Spleen (tissue), 11 donors: ENCODE data around the gene COQ4. TPM values are rescaled to one million over a fixed set of nuclear protein-coding genes. Genes with fewer than 3 reads are reported as not detected.

Experiments
- DNase-seq: peaks from one replicate; pipeline ENCODE4 v3.0.0-alpha.2; 2020
- H3K27ac ChIP-seq, 8 donors: fragments of 200-600 bp; sonication (generic) in 7 of 8; 1 replicate in 4 of 8; 2 replicates in 4 of 8; pipeline versions ENCODE4 v1.5.0 to v1.8.0; 2016 to 2021; ENCODE audit warnings: inconsistent platforms in 4 of 8, mild to moderate bottlenecking in 4 of 8, moderate library complexity in 1 of 8
- H3K27me3 ChIP-seq, 7 donors: fragments of 200-600 bp; sonication (generic) in 6 of 7; replicated peaks in 1 of 7; 1 replicate in 4 of 7; 2 replicates in 3 of 7; pipeline versions ENCODE4 v1.5.0 to v1.8.0; 2016 to 2021; ENCODE audit warnings: inconsistent platforms in 3 of 7, mild to moderate bottlenecking in 1 of 7
- H3K36me3 ChIP-seq, 6 donors: fragments of 200-600 bp; sonication (generic) in 5 of 6; 1 replicate in 4 of 6; 2 replicates in 2 of 6; pipeline versions ENCODE4 v1.5.0 to v1.8.0; 2016 to 2021; ENCODE audit warnings: inconsistent platforms in 2 of 6
- H3K4me1 ChIP-seq, 6 donors: fragments of 200-600 bp; sonication (generic) in 5 of 6; 1 replicate in 3 of 6; 2 replicates in 3 of 6; pipeline versions ENCODE4 v1.5.0 to v1.8.0; 2016 to 2021; ENCODE audit warnings: inconsistent platforms in 3 of 6
- H3K4me3 ChIP-seq, 8 donors: fragments of 200-600 bp; sonication (generic) in 7 of 8; 1 replicate in 4 of 8; 2 replicates in 4 of 8; pipeline versions ENCODE4 v1.5.0 to v1.8.0; 2016 to 2021; ENCODE audit warnings: inconsistent platforms in 4 of 8, mild to moderate bottlenecking in 4 of 8, moderate library complexity in 2 of 8
- H3K9me3 ChIP-seq, 8 donors: fragments of 200-600 bp; sonication (generic) in 7 of 8; 1 replicate in 4 of 8; 2 replicates in 4 of 8; pipeline versions ENCODE4 v1.5.0 to v1.8.0; 2016 to 2021; ENCODE audit warnings: inconsistent platforms in 4 of 8
- POLR2A ChIP-seq, 3 donors: fragments of 450-650 bp; IDR thresholded peaks; one replicate each; pipeline ENCODE4 v1.5.1; 2017; ENCODE audit warnings: antibody characterized with exemption in 3 of 3, mild to moderate bottlenecking in 1 of 3
- POLR2AphosphoS5 ChIP-seq, 3 donors: sonication (generic); formaldehyde crosslinking; IDR thresholded peaks; one replicate each; pipeline ENCODE4 v1.5.1; 2017; ENCODE audit warnings: antibody characterized with exemption in 3 of 3
- WGBS, 5 donors: extraction: QIAGEN DNeasy Blood & Tissue Kit in 3 of 5; methylation state at CpG; one replicate each; pipeline versions ENCODE4 v1.1.5 to v1.1.7; 2013 to 2018; 5-methylcytosine and 5-hydroxymethylcytosine counted together
- intact Hi-C: fragments of 100-400 bp; cut with DNase I; formaldehyde crosslinking; loops from one replicate; pipeline ENCODE4 v1.15.0; 2023; ENCODE audit warnings: low total_unique reads
- polyA plus RNA-seq, 3 donors: library from polyadenylated mRNA; stranded (reverse); fragments of 200-250 nt; gene quantifications; one replicate each; pipeline ENCODE4 v1.2.1, GENCODE V29; 2013
- total RNA-seq, 7 donors: library from RNA; depleted of rRNA in 3 of 7; stranded (reverse); fragments of >200 nt in 3 of 7; fragmentation: NEBNext Ultra II Directional in 4 of 7; extraction: Animal tissue kit (Norgen Biotek cat#: 25700) in 4 of 7; gene quantifications; one replicate each; pipeline versions ENCODE4 v1.1.0 to v1.2.1, GENCODE V29; 2016 to 2021
- TF ChIP-seq, protein P1 (sequence below), 11 experiments: fragments of 200-600 bp in 7 of 11; fragments of 450-650 bp in 4 of 11; sonication (generic) in 4 of 11; IDR thresholded peaks in 8 of 11; conservative IDR thresholded peaks in 3 of 11; 1 replicate in 7 of 11; 2 replicates in 4 of 11; pipeline versions ENCODE4 v1.4.0 to v1.8.0; 2016 to 2021; ENCODE audit warnings: antibody characterized with exemption in 11 of 11, inconsistent platforms in 4 of 11, mild to moderate bottlenecking in 1 of 11
- donor health status: healthy with polysubstance abuse.
- donor health status: DM: no; HTN: no; CAD: no; lungs with moderate emphysema.
- donor health status: DM: no; HTN: no; CAD: no.
- donor health status: Bipolar disorder and iron deficiency.
- donor health status: healthy.
- donor health status: DM: no; HTN: no; CAD: no.
- donor health status: DM: yes; HTN: yes; CAD: no.

COQ4 gene
- total and polyA plus RNA-seq, 10 donors = 23.9 to 63.7 (median 38.2) TPM

DNA sequence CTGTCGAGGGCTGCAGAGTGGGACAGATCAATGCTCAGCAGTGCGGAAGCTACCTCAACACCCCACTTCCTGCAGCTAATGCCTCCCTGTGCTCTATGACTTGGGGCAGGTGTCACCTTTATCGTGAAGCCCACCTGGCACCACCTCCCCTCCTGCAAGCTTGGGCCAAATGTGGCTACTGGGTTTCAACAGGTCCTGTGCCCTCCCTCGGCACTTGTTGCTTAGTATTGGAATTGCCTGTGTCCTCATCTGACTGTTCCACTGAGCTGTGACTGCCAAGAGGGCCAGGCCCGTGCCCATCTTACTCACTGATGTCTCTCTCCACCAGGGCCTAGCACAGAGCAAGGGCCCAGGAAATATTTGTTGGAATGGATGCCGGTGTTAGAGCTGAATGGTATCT lies 27.1 kb downstream of the COQ4 start:
- 92 to 98% (median 97%) methylated on average over 6 of the region's 6 CpGs for WGBS, 5 donors
- TF ChIP-seq POLR2AphosphoS5 (IDR thresholded peaks at IDR 0.05) = no peak
- TF ChIP-seq POLR2A (IDR thresholded peaks at IDR 0.05) = no peak
- TF ChIP-seq, protein P1, sequence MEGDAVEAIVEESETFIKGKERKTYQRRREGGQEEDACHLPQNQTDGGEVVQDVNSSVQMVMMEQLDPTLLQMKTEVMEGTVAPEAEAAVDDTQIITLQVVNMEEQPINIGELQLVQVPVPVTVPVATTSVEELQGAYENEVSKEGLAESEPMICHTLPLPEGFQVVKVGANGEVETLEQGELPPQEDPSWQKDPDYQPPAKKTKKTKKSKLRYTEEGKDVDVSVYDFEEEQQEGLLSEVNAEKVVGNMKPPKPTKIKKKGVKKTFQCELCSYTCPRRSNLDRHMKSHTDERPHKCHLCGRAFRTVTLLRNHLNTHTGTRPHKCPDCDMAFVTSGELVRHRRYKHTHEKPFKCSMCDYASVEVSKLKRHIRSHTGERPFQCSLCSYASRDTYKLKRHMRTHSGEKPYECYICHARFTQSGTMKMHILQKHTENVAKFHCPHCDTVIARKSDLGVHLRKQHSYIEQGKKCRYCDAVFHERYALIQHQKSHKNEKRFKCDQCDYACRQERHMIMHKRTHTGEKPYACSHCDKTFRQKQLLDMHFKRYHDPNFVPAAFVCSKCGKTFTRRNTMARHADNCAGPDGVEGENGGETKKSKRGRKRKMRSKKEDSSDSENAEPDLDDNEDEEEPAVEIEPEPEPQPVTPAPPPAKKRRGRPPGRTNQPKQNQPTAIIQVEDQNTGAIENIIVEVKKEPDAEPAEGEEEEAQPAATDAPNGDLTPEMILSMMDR (IDR thresholded peaks at IDR 0.05 in 8 of 11, conservative IDR thresholded peaks at IDR 0.05 in 3 of 11) = no peak
- H3K4me1 ChIP-seq = no peaks in the 10 kb centered on the region
- no peak overlapping the region for H3K4me3 ChIP-seq
- H3K27me3 ChIP-seq = no peaks in the 10 kb centered on the region
- H3K36me3 ChIP-seq = peaks cover 0 to 95% (median 68%) of the 10 kb centered on the region in 6 donors
- no peak for DNase-seq
- intact Hi-C loops = no loop called here
- H3K27ac ChIP-seq = no peak overlapping the region
- no peaks in the 10 kb centered on the region for H3K9me3 ChIP-seq

DNA sequence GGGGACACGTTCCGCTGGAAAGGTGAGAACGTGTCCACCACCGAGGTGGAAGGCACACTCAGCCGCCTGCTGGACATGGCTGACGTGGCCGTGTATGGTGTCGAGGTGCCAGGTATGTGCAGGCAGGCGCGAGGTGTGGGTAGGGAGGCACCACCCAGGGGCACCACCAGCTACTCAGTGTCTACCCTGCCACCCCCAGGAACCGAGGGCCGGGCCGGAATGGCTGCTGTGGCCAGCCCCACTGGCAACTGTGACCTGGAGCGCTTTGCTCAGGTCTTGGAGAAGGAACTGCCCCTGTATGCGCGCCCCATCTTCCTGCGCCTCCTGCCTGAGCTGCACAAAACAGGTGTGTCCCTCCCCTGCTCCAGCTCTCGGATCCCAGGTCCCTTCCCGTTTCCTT lies 32.8 kb downstream of the COQ4 start:
- WGBS, 5 donors = 94 to 98% (median 95%) methylated on average over 14 to 19 of the region's 19 CpGs
- intact Hi-C loops = no loop called here
- no peak overlapping the region for H3K27ac ChIP-seq
- no peak overlapping the region for H3K4me3 ChIP-seq
- peaks cover 0 to 88% (median 35%) of the 10 kb centered on the region in 6 donors for H3K36me3 ChIP-seq
- no peaks in the 10 kb centered on the region for H3K9me3 ChIP-seq
- no peak for DNase-seq
- H3K27me3 ChIP-seq = no peaks in the 10 kb centered on the region
- no peaks in the 10 kb centered on the region for H3K4me1 ChIP-seq
- TF ChIP-seq, protein P1 (IDR thresholded peaks at IDR 0.05 in 8 of 11, conservative IDR thresholded peaks at IDR 0.05 in 3 of 11) = no peak
- TF ChIP-seq POLR2AphosphoS5 (IDR thresholded peaks at IDR 0.05) = peak in 1 of 3 donors; percentile 23
- TF ChIP-seq POLR2A (IDR thresholded peaks at IDR 0.05) = no peak

DNA sequence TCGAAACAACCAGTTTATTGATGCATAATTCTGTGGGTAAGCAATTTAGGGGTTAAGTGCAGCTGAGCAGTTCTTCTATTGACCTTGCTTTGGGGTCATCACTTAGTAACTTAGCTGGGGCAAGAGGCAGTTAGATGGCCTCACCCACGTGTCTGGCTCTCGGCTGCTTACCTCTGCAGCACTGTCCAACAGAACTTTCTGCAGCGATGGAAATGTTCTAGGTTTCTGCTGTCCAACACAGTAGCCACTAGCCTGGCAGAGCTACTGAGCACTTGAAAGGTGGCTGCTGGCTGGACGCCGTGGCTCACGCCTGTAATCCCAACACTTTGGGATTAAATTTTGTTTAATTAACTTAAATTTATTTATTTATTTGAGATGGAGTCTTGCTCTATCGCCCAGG lies 35.5 kb downstream of the COQ4 start:
- Histone ChIP-seq H3K9me3 (no peaks in the 10 kb centered on the region), H3K27ac (no peak overlapping the region), H3K36me3 (peaks cover 0 to 66% (median 23%) of the 10 kb centered on the region in 6 donors), H3K4me3 (no peak overlapping the region), H3K27me3 (no peaks in the 10 kb centered on the region), H3K4me1 (peaks cover 7 to 20% (median 14%) of the 10 kb centered on the region in 6 donors)
- 81 to 95% (median 88%) methylated on average over 7 to 8 of the region's 8 CpGs for WGBS, 5 donors
- TF ChIP-seq POLR2AphosphoS5 (IDR thresholded peaks at IDR 0.05) (no peak), POLR2A (IDR thresholded peaks at IDR 0.05) (no peak)
- TF ChIP-seq, protein P1 (IDR thresholded peaks at IDR 0.05 in 8 of 11, conservative IDR thresholded peaks at IDR 0.05 in 3 of 11) = no peak
- no peak for DNase-seq
- intact Hi-C loops = no loop called here

DNA sequence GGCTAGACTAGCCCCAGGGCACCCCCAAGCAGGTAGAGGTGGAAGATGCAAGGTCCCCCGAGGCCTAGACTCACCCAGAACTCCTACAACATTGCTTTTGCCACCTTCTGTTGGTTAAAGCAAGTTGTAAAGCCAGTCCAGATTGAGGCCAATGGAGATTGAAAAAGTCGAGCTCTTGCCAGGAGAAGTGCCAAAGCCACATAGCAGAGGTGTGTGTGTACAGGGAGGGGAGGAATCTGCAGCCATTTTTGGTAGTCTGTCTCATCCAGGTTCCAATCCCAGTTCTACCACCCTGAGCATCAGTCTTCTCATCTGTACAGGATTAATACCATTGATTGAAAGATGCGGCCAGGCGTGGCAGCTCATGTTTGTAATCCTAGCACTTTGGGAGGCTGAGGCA lies 36.2 kb downstream of the COQ4 start:
- intact Hi-C loops = no loop called here
- no peak for DNase-seq
- Histone ChIP-seq H3K36me3 (peaks cover 0 to 60% (median 18%) of the 10 kb centered on the region in 6 donors), H3K27ac (no peak overlapping the region), H3K4me3 (no peak overlapping the region), H3K9me3 (no peaks in the 10 kb centered on the region), H3K27me3 (no peaks in the 10 kb centered on the region), H3K4me1 (peaks cover 7 to 20% (median 14%) of the 10 kb centered on the region in 6 donors)
- WGBS, 5 donors = 86 to 100% (median 91%) methylated on average over 4 of the region's 4 CpGs
- TF ChIP-seq POLR2AphosphoS5 (IDR thresholded peaks at IDR 0.05) (no peak), POLR2A (IDR thresholded peaks at IDR 0.05) (no peak)
- TF ChIP-seq, protein P1 (IDR thresholded peaks at IDR 0.05 in 8 of 11, conservative IDR thresholded peaks at IDR 0.05 in 3 of 11) = no peak
